OCI-LY7 (cell line): ENCODE results near the gene TMEM259. TPM values are rescaled to one million over a fixed set of nuclear protein-coding genes. Genes with fewer than 3 reads are reported as not detected.

Experiments used
- BruUV-seq: library from RNA; stranded (reverse); fragments of 400-500 nt; replicated peaks from 2 replicates; lab custom pipeline; 2021; lab: Mats Ljungman, UMichigan
- CTCF ChIA-PET: fragments of 300-600 bp; sonication (Branson Sonifier 250); formaldehyde crosslinking; loops from one replicate; lab custom pipeline; 2022; ENCODE audit warnings: antibody characterized with exemption; ENCODE audit not compliant: unreplicated experiment; lab: Charles Lee
- POLR2A ChIA-PET: fragments of 300-600 bp; sonication (Branson Sonifier 250); formaldehyde crosslinking; loops from one replicate; lab custom pipeline; 2022; ENCODE audit warnings: antibody characterized with exemption; lab: Charles Lee
- DNase-seq: peaks from one replicate; pipeline ENCODE4 v3.0.0-alpha.2; 2015; ENCODE audit warnings: low spot score
- H2AFZ ChIP-seq: fragments of 200-600 bp; sonication (generic), shearing (Covaris generic); 2 replicates; pipeline ENCODE4 v1.6.1; 2014; ENCODE audit warnings: mild to moderate bottlenecking, antibody characterized with exemption, low read length, moderate library complexity
- H3K27ac ChIP-seq: fragments of 200-600 bp; sonication (generic); 2 replicates; pipeline ENCODE4 v1.5.1; 2014; ENCODE audit warnings: mixed run types, low read depth, mild to moderate bottlenecking, moderate library complexity, low read length, inconsistent platforms; ENCODE audit not compliant: poor library complexity, severe bottlenecking
- H3K36me3 ChIP-seq: fragments of 200-600 bp; sonication (generic); 2 replicates; pipeline ENCODE4 v1.6.1; 2014; ENCODE audit warnings: mild to moderate bottlenecking, antibody characterized with exemption, low read length, moderate library complexity, mixed read lengths; ENCODE audit not compliant: insufficient read depth
- H3K4me1 ChIP-seq: fragments of 200-600 bp; sonication (generic); 2 replicates; pipeline ENCODE4 v1.5.1; 2014; ENCODE audit warnings: mild to moderate bottlenecking, low read length; ENCODE audit not compliant: insufficient read depth, poor library complexity, severe bottlenecking
- H3K4me2 ChIP-seq: fragments of 200-600 bp; sonication (generic); 2 replicates; pipeline ENCODE4 v1.6.1; 2014; ENCODE audit warnings: mild to moderate bottlenecking, low read length
- H3K4me3 ChIP-seq: fragments of 200-600 bp; sonication (generic); 2 replicates; pipeline ENCODE4 v1.5.1; 2014; ENCODE audit warnings: mild to moderate bottlenecking, low read depth, low read length; ENCODE audit not compliant: poor library complexity, severe bottlenecking
- H3K79me2 ChIP-seq: fragments of 200-600 bp; sonication (generic); 2 replicates; pipeline ENCODE4 v1.6.1; 2016; ENCODE audit warnings: low read depth, mild to moderate bottlenecking, low read length, moderate library complexity, mixed read lengths; ENCODE audit not compliant: insufficient read depth
- H3K9me2 ChIP-seq: fragments of 200-600 bp; sonication (generic); 2 replicates; pipeline ENCODE4 v1.6.1; 2016; ENCODE audit warnings: mild to moderate bottlenecking, low read length, mixed read lengths; ENCODE audit not compliant: insufficient read depth
- H3K9me3 ChIP-seq: fragments of 200-600 bp; sonication (generic); 2 replicates; pipeline ENCODE4 v1.6.1; 2014; ENCODE audit warnings: mild to moderate bottlenecking, mixed run types, low read length, mixed read lengths
- H4K20me1 ChIP-seq: fragments of 200-600 bp; sonication (generic); 2 replicates; pipeline ENCODE4 v1.6.1; 2014; ENCODE audit warnings: mild to moderate bottlenecking, antibody characterized with exemption, low read length, moderate library complexity, mixed read lengths; ENCODE audit not compliant: insufficient read depth
- EZH2phosphoT487 ChIP-seq: fragments of 200-600 bp; sonication (generic); IDR thresholded peaks from 2 replicates; pipeline ENCODE4 v1.6.1; 2018; ENCODE audit warnings: low read depth, borderline replicate concordance, mild to moderate bottlenecking, mixed run types, antibody characterized with exemption, low read length, moderate library complexity, mixed read lengths
- intact Hi-C: fragments of 100-400 bp; cut with micrococcal nuclease; formaldehyde crosslinking; loops from one replicate; pipeline ENCODE4 v1.10.0; 2022; ENCODE audit not compliant: unreplicated experiment
- total RNA-seq, 2 experiments: library from RNA; depleted of rRNA in 1 of 2; stranded (reverse); fragments of >200 nt in 1 of 2; shearing (Covaris generic) in 1 of 2; gene quantifications; 2 replicates each; pipeline ENCODE4 v1.2.3, GENCODE V29; 2014 to 2022
- TF ChIP-seq, protein P1 (sequence below): fragments of 200-600 bp; sonication (generic); conservative IDR thresholded peaks from 2 replicates; pipeline ENCODE4 v1.5.1; 2014; ENCODE audit warnings: mild to moderate bottlenecking, antibody characterized with exemption, low read length, moderate library complexity, mixed read lengths

The TMEM259 gene
- total RNA-seq, 2 experiments from 2014 or later, result 169 to 195 TPM

DNA sequence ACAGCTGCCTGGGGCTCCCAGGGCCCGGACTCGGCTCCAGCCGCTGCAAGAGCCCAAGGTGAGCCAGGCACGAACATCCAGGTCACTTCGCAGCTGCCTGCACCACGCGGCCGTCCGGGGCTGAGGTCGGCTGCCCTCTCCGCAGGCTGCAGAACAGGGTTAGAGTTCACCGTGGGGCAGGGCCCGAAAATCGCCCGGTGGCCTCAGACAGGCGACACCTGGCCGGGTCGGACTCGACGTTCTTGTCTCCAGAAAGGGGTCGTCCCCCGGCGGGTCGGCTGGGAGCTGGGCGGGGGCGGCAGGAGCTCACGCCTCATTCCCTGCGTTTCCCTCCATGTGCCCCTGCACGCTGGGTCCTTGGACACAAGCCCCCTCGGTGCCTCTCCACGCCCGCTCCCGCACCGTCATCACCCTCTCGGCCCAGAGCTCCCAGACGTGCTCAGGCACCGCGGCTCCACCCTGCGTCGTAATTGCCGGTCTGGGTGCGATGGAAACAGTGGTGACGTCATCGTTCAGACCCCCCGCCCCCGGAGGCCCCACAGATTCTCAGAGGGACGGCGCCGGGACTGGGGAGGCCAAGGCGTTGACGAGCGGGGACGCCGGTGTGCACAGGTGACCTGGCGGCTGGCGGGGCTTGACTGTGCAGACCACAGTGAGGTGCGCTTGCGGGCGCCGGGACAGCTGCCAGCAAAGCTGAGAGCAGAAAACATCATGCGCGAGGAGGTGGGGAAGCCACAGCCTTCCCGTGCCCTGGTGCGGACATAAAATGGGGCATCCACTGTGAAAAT, 24.7 kb downstream of the TMEM259 start:
- CTCF ChIA-PET, result no interaction called here
- intact Hi-C loops, result no loop called here
- no peaks in the 10 kb centered on the region for H3K9me3 ChIP-seq

DNA sequence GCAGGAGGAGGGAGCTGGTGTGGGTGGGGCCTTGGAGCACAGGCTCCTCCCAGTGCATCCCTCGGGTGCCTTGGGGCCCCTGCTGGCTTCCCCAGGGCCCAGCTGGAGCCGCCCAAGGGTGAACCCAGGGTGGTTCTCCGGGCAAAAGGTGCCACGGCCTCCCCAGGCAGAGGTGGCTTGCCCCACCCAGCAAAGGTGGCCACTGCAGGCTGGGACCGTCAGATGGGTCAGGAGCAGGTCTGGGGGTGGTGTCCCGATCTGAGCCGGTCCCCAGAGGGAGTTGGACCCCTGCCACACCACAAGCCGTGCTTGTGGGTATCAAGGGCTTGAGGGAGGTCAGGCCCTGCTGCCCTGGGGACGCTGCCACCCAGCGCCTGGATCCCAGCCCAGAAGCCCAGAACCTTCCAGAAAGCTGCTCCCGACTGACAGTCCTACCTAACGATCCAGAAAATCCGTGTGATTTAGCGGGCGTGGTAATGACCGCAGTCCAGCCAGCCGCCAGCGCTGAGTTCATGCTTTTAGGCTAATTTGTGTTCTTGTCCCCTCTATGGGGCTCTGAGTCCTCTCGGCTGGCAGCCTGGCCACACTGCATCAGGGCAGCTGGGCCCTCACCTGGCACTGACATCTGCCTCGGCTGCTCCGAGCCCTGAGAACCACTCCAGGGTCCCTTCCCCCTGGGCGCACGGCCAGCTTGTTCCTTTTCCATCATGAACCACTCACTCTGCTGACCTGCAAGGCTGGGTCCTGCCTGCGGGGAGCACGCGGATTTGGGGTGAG, 25.7 kb downstream of the TMEM259 start:
- intact Hi-C loops, result no loop called here
- no TSS peak for BruUV-seq
- DNase-seq, result no peak
- Histone ChIP-seq H4K20me1 (no peaks in the 10 kb centered on the region), H3K4me1 (no peaks in the 10 kb centered on the region), H3K4me2 (no peak overlapping the region), H3K4me3 (no peak overlapping the region), H3K9me2 (no peaks in the 10 kb centered on the region), H2AFZ (no peak overlapping the region), H3K27ac (no peak overlapping the region), H3K36me3 (peaks cover 36% of the 10 kb centered on the region), H3K9me3 (no peaks in the 10 kb centered on the region), H3K79me2 (no peaks in the 10 kb centered on the region)
- POLR2A ChIA-PET, result no interaction called here
- TF ChIP-seq EZH2phosphoT487, result no peak
- TF ChIP-seq, protein P1, sequence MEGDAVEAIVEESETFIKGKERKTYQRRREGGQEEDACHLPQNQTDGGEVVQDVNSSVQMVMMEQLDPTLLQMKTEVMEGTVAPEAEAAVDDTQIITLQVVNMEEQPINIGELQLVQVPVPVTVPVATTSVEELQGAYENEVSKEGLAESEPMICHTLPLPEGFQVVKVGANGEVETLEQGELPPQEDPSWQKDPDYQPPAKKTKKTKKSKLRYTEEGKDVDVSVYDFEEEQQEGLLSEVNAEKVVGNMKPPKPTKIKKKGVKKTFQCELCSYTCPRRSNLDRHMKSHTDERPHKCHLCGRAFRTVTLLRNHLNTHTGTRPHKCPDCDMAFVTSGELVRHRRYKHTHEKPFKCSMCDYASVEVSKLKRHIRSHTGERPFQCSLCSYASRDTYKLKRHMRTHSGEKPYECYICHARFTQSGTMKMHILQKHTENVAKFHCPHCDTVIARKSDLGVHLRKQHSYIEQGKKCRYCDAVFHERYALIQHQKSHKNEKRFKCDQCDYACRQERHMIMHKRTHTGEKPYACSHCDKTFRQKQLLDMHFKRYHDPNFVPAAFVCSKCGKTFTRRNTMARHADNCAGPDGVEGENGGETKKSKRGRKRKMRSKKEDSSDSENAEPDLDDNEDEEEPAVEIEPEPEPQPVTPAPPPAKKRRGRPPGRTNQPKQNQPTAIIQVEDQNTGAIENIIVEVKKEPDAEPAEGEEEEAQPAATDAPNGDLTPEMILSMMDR, result no peak
- CTCF ChIA-PET, result no interaction called here

More for the DNA sequence above, 24.7 kb downstream of the TMEM259 start:
- H3K36me3 ChIP-seq, result peaks cover 26% of the 10 kb centered on the region
- no TSS peak for BruUV-seq
- no peak overlapping the region for H3K4me3 ChIP-seq
- no peaks in the 10 kb centered on the region for H3K9me2 ChIP-seq
- no peak for DNase-seq
- no peak overlapping the region for H3K4me2 ChIP-seq
- no peaks in the 10 kb centered on the region for H3K4me1 ChIP-seq
- no peak for TF ChIP-seq EZH2phosphoT487
- TF ChIP-seq, protein P1, result no peak
- H2AFZ ChIP-seq, result no peak overlapping the region
- no peak overlapping the region for H3K27ac ChIP-seq
- H3K79me2 ChIP-seq, result no peaks in the 10 kb centered on the region
- no peaks in the 10 kb centered on the region for H4K20me1 ChIP-seq
- POLR2A ChIA-PET, result interaction anchor here (0.7 kb wide), 1 partner anchor 9 kb away, joined by 3 read pairs; no protein-coding TSS in a partner anchor
